MM.1S (cell line): ENCODE measurements around the gene TLR2.

Experiments used
- DNase-seq: peaks from one replicate; pipeline ENCODE4 v3.0.0-alpha.2; 2015
- H2AFZ ChIP-seq: fragments of 300-600 bp; sonication (generic); 2 replicates; pipeline ENCODE4 v1.6.0; 2016; ENCODE audit warnings: antibody characterized with exemption, low read length
- H3F3A ChIP-seq: fragments of 300-600 bp; sonication (generic); 2 replicates; pipeline ENCODE4 v1.6.1; 2016; ENCODE audit warnings: mild to moderate bottlenecking, antibody characterized with exemption, low read length, moderate library complexity, mixed read lengths; ENCODE audit not compliant: insufficient read depth
- H3K27ac ChIP-seq: fragments of 300-600 bp; sonication (generic); 2 replicates; pipeline ENCODE4 v1.5.1; 2016; ENCODE audit warnings: mild to moderate bottlenecking, low read length
- H3K27me3 ChIP-seq: fragments of 300-600 bp; sonication (generic); replicated peaks from 2 replicates; pipeline ENCODE4 v1.6.0; 2016; ENCODE audit warnings: low read length; ENCODE audit not compliant: insufficient read depth
- H3K36me3 ChIP-seq: fragments of 300-600 bp; sonication (generic); replicated peaks from 2 replicates; pipeline ENCODE4 v1.6.1; 2016; ENCODE audit warnings: mild to moderate bottlenecking, low read length, mixed read lengths; ENCODE audit not compliant: insufficient read depth
- H3K4me1 ChIP-seq: fragments of 300-600 bp; sonication (generic); 2 replicates; pipeline ENCODE4 v1.6.1; 2016; ENCODE audit warnings: low read length, mixed read lengths
- H3K4me2 ChIP-seq: fragments of 300-600 bp; sonication (generic); 2 replicates; pipeline ENCODE4 v1.6.0; 2016; ENCODE audit warnings: low read depth, low read length
- H3K4me3 ChIP-seq: fragments of 300-600 bp; sonication (generic); 2 replicates; pipeline ENCODE4 v1.5.1; 2016; ENCODE audit warnings: low read length, mixed read lengths
- H3K79me2 ChIP-seq: fragments of 300-600 bp; sonication (generic); 2 replicates; pipeline ENCODE4 v1.6.1; 2016; ENCODE audit warnings: mixed run types, low read length, mixed read lengths
- H3K9ac ChIP-seq: fragments of 300-600 bp; sonication (generic); 2 replicates; pipeline ENCODE4 v1.6.1; 2016; ENCODE audit warnings: low read length, mixed read lengths
- H3K9me2 ChIP-seq: fragments of 300-600 bp; sonication (generic); replicated peaks from 2 replicates; pipeline ENCODE4 v1.6.1; 2016; ENCODE audit warnings: mild to moderate bottlenecking, low read length, mixed read lengths; ENCODE audit not compliant: insufficient read depth
- H3K9me3 ChIP-seq: fragments of 300-600 bp; sonication (generic); replicated peaks from 2 replicates; pipeline ENCODE4 v1.6.1; 2016; ENCODE audit warnings: mild to moderate bottlenecking, low read length, mixed read lengths; ENCODE audit not compliant: insufficient read depth
- H4K20me1 ChIP-seq: fragments of 300-600 bp; sonication (generic); 2 replicates; pipeline ENCODE4 v1.6.1; 2016; ENCODE audit warnings: mild to moderate bottlenecking, low read length, moderate library complexity, mixed read lengths; ENCODE audit not compliant: insufficient read depth
- EZH2 ChIP-seq: fragments of 300-600 bp; sonication (generic); optimal IDR thresholded peaks from 2 replicates; pipeline ENCODE3; 2017; ENCODE audit warnings: low read depth, mild to moderate bottlenecking, antibody characterized with exemption, low read length, mixed read lengths
- EZH2phosphoT487 ChIP-seq: fragments of 300-600 bp; sonication (generic); IDR thresholded peaks from 2 replicates; pipeline ENCODE4 v1.6.1; 2018; ENCODE audit warnings: antibody characterized with exemption, low read length
- TF ChIP-seq, protein P1 (sequence below): fragments of 300-600 bp; sonication (generic); IDR thresholded peaks from 2 replicates; pipeline ENCODE4 v1.5.1; 2016; ENCODE audit warnings: antibody characterized with exemption, low read length, mixed read lengths

The TLR2 gene

DNA sequence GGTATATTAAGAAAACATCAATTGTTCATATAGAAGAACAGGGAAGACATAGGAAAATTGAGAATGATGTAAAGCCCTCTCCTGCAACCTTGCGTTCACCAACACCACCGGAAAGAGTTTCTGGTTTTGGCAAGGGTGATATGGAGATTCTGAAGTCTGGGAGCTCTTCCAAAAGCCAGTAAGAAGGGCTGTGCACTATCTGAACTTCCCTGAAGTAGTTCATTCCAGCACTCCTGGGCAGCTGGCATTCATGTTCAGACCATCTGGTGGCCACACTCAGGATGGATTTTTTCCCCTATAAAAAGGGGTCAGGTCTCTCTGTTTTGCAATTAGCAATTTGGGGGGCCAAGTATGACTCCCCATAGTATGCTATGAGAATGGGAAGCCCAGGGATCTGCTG lies 15.4 kb upstream of the TLR2 start:
- H3K36me3 ChIP-seq = no peaks in the 10 kb centered on the region

GRCh38 chr4:153669838-153670237 lies 14.2 kb upstream of the TLR2 start:
- no peaks in the 10 kb centered on the region for H3K4me1 ChIP-seq
- no peak overlapping the region for H2AFZ ChIP-seq
- H3K9me3 ChIP-seq = no peaks in the 10 kb centered on the region
- no peak overlapping the region for H3K4me2 ChIP-seq
- no peaks in the 10 kb centered on the region for H3K79me2 ChIP-seq
- TF ChIP-seq, protein P1, sequence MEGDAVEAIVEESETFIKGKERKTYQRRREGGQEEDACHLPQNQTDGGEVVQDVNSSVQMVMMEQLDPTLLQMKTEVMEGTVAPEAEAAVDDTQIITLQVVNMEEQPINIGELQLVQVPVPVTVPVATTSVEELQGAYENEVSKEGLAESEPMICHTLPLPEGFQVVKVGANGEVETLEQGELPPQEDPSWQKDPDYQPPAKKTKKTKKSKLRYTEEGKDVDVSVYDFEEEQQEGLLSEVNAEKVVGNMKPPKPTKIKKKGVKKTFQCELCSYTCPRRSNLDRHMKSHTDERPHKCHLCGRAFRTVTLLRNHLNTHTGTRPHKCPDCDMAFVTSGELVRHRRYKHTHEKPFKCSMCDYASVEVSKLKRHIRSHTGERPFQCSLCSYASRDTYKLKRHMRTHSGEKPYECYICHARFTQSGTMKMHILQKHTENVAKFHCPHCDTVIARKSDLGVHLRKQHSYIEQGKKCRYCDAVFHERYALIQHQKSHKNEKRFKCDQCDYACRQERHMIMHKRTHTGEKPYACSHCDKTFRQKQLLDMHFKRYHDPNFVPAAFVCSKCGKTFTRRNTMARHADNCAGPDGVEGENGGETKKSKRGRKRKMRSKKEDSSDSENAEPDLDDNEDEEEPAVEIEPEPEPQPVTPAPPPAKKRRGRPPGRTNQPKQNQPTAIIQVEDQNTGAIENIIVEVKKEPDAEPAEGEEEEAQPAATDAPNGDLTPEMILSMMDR = no peak
- TF ChIP-seq EZH2 (no peak), EZH2phosphoT487 (no peak)
- no peaks in the 10 kb centered on the region for H3K9me2 ChIP-seq
- H3K9ac ChIP-seq = no peak overlapping the region
- H4K20me1 ChIP-seq = no peaks in the 10 kb centered on the region
- no peaks in the 10 kb centered on the region for H3F3A ChIP-seq
- no peak overlapping the region for H3K27ac ChIP-seq
- no peak overlapping the region for H3K4me3 ChIP-seq
- DNase-seq = no peak
- H3K27me3 ChIP-seq = no peaks in the 10 kb centered on the region
- H3K36me3 ChIP-seq = no peaks in the 10 kb centered on the region

More for the DNA sequence above, 15.4 kb upstream of the TLR2 start:
- H3K27me3 ChIP-seq = no peaks in the 10 kb centered on the region
- H3K9ac ChIP-seq = no peak overlapping the region
- H3K4me3 ChIP-seq = no peak overlapping the region
- no peak overlapping the region for H3K4me2 ChIP-seq
- H2AFZ ChIP-seq = no peak overlapping the region
- no peak for DNase-seq
- H3F3A ChIP-seq = no peaks in the 10 kb centered on the region
- no peak overlapping the region for H3K27ac ChIP-seq
- H3K79me2 ChIP-seq = no peaks in the 10 kb centered on the region
- no peaks in the 10 kb centered on the region for H4K20me1 ChIP-seq
- H3K4me1 ChIP-seq = no peaks in the 10 kb centered on the region
- TF ChIP-seq EZH2 = no peak
- TF ChIP-seq EZH2phosphoT487 = no peak
- TF ChIP-seq, protein P1 = no peak
- H3K9me2 ChIP-seq = no peaks in the 10 kb centered on the region
- H3K9me3 ChIP-seq = no peaks in the 10 kb centered on the region

GRCh38 chr4:153676486-153676885 lies 7.6 kb upstream of the TLR2 start:
- Histone ChIP-seq H3K79me2 (no peaks in the 10 kb centered on the region), H3K27me3 (no peaks in the 10 kb centered on the region), H3F3A (no peaks in the 10 kb centered on the region), H3K9ac (no peak overlapping the region), H4K20me1 (no peaks in the 10 kb centered on the region), H2AFZ (no peak overlapping the region), H3K36me3 (no peaks in the 10 kb centered on the region), H3K4me1 (no peaks in the 10 kb centered on the region), H3K4me2 (no peak overlapping the region), H3K9me2 (no peaks in the 10 kb centered on the region), H3K4me3 (no peak overlapping the region), H3K27ac (no peak overlapping the region), H3K9me3 (no peaks in the 10 kb centered on the region)
- DNase-seq = no peak
- TF ChIP-seq, protein P1 = no peak
- TF ChIP-seq EZH2phosphoT487 = no peak
- TF ChIP-seq EZH2 = no peak
